GM10847 (cell line): ENCODE measurements around the gene MTLN.

Source experiments
- POLR2A ChIP-seq: IDR thresholded peaks from 2 replicates; pipeline ENCODE4 v1.6.1; 2011; ENCODE audit not compliant: insufficient read length; ENCODE audit errors: extremely low read depth

The MTLN gene, protein sequence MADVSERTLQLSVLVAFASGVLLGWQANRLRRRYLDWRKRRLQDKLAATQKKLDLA

DNA sequence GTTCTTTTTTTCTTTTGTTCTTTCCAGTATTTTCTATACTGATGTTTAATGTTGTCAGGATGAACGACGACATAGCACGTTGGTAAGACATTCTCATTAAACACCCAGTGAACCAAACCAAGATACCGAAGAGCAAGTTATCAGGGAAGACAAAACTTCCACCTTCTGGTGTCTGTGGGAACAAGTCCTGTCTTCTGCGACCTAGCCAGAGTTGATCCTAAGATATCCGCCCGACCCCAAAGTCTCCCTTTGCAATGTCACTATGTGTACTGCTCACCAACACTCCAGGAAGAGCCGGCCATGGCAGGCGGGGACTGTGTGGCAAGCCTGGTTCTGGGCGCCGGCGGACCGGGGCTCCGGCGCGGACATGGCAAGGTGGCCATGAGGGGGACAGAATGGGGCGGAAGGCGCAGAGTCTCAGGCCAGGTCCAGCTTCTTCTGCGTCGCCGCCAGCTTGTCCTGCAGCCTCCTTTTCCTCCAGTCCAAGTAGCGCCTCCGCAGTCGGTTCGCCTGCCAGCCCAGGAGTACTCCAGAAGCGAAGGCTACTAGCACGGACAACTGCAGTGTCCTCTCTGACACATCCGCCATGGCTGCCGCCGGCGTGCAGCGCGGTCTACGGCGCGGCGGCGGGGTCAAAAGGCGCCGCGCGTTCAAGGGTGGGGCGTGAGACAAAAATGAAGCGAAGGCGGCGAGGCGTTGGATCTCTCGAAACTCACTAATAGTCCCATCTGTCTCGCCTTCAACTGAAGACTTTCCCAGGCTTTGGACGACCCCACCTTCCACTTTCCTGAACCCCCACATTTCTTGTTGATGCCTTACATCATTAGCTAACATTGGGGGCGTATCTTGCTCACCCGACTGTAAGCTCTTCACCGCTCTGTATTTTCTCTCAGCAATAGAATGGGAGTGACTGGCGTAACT is at the start of gene MTLN:
MTLN (minus strand) TSS at position 610 of the 921 bp plus-strand sequence; CDS start at position 588, 22 bp downstream.
- TF ChIP-seq POLR2A: peak; percentile 72

DNA sequence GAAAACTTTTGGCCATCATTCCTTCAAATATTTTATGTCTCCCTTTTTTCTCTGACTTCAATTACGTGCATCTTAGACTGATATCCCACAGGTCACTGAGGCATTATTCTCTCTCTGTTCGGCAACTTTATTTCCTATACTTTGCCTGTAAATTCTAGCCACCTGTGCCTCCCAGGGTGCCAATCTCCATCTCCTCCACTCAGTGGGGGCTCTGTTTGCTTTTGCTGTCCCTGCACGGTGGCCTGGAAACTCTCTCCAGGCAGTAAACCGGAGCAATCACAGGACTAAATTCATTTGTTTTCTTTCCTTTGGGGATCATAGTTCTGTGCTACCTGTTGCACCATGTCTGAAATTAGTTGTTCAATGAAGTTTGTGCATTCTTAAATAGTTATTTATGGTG is 9.6 kb upstream of the MTLN start:
- no peak for TF ChIP-seq POLR2A

DNA sequence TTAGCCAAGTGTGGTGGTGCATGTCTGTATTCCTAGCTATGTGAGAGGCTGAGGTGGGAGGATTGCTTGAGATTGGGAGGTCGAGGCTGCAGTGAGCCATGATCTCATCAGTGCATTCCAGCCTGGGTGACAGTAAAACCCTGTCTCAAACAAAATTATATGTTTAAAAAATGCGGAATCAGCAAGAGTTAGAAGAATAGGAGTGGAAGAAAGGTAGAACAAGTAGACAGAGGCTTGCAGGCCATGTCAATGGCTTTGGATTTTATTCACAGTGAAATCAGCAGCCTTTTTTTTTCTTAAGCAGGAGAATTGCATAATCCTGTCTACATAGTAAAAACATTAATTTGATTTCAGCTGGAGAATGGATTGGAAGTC is 7.8 kb upstream of the MTLN start:
- no peak for TF ChIP-seq POLR2A

DNA sequence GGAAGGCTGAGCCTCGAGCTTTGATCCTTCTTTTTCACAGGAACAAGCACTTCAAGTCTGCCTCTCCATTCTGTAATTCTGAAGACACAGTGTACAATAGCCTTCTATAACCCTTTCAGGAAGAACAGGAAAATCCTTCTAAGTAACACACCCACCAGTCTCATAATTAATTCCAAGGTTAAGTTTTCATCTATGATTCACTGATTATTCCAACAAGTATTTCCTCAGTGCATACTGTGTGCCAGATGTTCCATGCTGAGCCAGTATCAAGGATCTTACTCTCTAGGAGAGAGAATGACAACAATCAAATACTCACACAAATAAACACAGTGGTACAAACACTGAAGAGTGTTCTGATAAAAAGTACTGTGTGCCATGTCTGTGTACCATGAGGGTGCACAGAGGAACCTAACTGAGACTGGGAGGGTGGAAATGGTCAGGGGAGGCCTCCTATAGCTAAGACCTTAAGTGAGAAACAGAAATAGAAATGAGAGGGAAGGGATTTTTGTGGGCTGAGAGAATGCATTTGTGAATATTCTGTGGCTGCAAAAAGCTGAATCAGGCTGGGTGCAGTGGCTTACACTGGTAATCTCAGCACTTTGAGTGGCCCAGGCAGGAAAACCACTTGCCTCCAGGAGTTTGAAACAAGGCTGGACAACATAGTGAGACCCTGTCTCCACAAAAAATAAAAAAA is 7.3 kb upstream of the MTLN start:
- no peak for TF ChIP-seq POLR2A

DNA sequence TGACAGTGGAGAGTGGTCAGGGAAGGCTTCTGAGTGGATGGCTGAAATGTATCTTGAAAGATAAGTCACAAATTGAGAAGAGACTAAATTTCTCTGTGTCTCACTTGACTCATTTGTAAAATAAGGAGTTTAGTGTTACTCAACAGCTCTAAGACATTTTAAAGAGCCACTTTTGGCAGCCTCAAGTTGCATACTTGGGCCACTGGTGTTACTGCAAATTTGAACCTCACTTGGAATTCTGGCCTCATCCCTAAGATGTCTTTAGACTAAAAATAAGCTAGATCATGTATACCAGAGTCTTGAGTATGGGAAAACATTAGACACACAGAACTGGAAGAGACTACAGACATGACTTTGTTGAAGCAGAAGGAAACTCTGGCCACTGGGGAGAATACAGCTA is 4.5 kb upstream of the MTLN start:
- TF ChIP-seq POLR2A: no peak

DNA sequence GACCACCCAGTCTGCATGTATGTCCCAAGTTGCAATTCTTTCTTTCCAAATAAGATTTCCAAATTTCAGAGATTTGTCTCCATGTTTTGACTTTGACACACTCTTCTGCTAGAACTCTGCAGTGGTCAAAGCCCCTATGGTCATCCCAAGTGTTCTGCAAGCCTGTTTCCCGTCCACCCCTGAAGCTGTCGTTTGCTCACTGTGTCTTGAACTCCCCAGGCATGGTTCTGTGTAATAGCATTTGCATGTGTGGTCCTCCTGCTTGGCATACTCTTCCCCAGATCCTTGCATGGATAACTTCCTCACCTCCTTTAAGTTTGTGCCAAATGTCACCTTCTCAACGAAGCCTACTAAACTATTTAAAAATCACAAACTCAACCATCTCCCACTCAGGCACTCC is 3.9 kb upstream of the MTLN start:
- TF ChIP-seq POLR2A: no peak

DNA sequence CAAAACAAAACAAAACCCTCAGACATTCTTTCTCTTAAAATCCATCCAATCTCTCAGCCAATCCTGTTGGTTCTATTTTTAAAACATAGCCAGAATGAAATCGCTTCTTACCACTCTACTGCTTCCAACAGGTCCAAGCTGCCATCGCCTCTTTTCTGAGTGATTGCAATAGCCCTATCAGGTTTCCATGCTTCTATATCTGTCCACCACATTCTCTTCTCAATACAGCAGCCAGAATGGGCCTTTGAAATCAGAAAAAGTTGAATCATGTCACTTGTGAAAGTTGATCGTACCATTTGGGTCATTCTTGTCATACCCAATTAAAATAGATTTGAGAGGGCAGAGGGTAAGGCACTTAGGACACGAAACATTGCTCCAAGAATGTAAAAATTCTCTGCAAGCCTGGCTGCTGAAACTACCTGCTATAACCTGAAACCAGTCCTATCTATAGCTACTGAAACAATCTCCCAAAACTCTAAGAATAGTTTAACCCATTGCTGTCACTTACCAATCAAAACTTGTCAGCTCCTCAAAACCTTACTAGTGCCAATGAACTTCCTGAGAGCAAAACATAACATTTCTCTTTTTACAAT is 3.3 kb upstream of the MTLN start:
- no peak for TF ChIP-seq POLR2A

DNA sequence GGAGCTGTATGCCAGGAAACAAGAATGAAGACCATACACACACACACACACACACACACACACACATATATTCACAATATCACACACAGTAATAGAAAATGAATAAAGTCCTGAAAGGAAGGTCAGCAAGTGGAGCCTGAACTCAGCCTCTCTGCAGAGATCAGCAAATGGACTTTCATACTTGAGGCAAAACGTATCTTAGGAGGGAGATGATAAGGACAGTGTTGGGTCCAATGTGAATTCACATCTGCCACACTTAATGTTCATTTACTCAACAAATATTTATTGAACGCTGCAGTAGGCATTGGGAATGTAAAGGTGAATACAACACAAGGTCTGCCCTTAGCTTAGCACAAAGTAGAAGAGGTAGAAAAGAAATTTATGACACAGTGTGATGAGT is 2.7 kb upstream of the MTLN start:
- no peak for TF ChIP-seq POLR2A

DNA sequence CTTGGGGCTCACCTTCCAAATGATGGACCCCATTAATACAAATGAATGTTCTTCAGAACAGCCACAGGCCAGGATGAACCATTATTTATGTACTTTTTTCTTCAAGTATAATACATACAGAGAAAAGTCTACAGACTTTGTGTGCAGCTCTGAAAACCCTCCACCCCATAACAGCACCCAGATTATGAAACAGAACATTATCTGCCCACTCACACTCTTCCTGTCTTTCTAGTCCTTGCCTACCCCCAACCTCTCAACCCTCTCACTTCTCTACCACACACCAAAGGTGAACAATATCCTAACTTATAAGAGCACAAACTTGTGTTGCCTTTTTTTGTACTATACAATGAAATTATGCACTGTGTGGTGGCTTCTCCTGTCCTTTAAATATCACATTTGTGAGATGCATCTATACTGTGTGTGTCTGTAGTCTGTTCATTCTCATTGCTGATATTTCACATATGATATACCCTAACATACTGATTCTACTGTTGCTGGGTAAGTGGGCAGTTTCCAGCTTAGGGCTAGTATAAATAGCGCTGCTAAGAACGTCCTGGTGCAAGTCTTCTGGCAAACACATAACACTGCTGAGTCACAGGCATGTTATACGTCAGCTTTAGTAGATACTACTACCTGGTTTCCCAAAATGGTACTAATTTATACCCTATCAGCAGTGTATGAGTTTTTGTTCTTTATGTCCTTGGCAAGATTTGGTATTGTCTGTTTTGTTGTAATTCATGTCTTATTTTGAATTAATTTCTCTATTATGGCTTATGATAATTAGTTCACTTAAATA is 6.5 kb downstream of the MTLN start:
- TF ChIP-seq POLR2A: no peak

DNA sequence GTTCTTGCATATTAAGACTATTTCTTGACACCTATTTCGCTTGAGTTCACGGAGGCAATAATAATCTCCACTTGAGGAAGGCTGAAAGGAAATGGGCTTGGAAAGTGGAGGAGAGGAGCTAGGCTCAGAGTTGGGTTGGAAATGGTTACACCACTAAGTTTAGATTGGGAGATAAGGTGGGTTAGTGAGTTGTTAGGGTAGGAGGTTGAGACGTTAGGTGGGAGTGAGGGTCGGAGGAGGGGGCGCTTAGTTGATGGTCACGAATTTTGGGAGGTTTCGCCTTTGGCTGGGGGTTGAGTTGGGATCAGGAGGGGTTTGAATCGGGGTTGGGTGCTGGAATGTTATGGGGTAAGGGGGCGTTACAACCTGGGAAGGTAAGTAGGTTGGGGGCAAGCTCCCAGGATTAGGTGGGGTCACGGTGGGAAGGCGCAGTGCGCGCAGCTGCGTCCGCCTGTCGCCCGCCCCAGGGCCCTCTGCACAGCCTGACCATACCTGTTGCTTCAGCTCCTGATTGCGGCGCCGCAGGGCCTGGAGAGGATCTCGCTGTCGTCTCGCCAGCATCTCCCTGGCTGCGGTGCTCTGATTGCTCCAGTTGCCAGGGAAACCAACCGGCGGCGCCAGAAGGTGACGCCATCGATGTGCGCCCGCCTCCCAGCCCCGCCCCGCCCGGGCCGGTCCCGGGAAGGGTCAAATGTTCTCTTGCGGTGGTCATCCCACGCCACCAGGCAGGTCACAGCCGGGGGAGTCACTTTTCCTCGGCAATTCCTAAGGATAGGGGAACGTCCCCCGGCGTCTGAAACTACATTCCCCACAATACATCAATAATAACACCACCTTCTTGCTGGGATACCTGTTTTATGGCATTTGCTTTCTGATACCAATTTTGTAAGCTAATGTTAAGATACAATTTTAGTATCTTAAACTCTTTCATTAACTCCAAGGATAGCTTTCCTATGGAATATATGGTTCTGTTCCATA is 7.7 kb downstream of the MTLN start, which contains the start of gene NPHP1:
NPHP1 (minus strand) TSS at position 606 of the 978 bp plus-strand sequence; CDS start at position 561, 45 bp downstream.
- TF ChIP-seq POLR2A: peak; percentile 64

DNA sequence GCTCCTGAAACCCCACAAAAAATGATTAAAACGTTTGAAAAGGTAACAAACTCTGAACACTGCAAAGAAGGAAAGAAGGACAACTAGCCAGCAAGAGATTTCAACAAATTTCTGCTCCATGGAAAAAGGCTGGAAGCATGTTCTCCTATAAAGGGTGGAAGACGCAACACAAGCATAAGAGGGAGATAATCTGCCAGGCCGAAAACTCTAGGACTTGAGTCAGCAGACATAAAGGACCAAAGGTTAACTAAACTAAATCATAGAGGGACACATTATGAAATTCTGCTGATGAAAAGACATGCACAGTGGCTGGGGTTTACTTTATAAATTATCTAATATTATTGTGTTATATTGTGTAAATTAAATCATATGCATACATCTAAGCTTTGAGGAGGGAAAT is 14.3 kb downstream of the MTLN start:
- TF ChIP-seq POLR2A: no peak

DNA sequence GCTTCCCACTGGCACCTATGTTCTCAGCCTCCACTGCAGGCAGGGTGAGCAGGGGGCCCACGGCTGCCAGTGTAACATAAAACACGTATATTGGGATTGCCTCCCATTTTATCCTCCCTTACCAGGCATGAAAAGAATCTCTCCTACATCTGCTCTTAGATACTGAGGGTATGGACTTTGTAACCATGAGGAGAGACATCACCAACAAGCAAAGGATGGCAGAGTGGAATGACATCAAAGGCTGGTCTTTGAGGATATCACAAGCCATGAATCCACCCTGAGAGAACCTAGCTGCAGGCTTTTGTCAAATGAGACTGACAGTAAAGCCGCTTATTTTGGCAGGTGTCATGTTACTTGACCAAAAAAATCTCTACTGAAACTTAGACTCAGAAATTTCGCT is 14.9 kb downstream of the MTLN start:
- no peak for TF ChIP-seq POLR2A

DNA sequence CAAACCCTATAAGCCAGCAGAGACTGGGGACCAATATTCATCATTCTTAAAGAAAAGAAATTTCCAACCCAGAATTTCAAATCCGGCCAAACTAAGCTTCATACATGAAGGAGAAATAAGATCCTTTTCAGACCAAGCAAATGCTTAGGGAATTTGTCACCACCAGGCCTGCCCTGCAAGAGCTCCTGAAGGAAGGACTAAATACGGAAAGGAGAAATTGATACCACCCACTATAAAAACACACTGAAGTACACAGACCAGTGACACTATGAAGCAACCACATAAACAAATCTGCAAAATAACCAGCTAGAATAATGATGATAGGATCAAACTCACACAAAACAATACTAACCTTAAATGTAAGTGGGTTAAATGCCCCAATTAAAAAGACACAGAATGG is 29.9 kb downstream of the MTLN start:
- no peak for TF ChIP-seq POLR2A

DNA sequence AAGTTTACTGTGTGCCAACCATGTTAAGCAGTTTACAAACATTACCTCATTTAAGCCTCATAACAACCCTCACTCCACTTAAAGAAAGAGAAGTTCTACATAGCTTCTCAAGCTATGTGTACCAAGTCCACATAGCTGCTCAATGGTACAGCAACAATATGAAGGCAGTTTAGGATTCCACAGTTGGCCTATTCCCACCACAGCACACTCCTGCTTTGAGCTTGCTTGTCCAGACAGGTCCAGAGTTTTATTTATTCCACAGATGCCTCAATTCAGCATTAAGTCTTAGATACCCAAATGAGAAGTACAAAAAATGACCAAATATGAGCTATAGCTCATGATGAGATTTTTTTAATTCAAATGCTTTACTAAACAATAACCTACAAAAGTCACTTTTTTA is 32.3 kb downstream of the MTLN start:
- TF ChIP-seq POLR2A: no peak

DNA sequence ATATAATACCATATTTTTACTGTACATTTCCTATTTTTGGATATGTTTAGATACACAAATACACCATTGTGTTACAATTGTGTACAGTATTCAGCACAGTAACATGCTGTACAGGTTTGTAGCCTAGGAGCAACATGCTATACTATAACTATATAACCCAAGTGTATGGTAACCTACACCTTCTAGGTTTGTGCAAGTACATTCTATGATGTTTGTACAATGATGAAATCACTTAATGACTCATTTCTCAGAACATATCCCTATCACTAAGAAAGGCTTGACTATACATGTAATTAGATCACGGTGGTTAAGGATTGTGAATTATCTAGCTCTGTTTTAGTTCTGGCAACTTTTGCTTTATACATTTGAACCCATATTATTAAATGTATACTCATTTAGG is 38.8 kb downstream of the MTLN start:
- no peak for TF ChIP-seq POLR2A
